HUES64 (cell line): Measurements from ENCODE around the gene DCLK1.

Experiments
- H3K27ac ChIP-seq: 2 replicates; pipeline ENCODE4 v1.7.0; 2013; ENCODE audit warnings: low read depth, low read length, inconsistent platforms
- H3K27me3 ChIP-seq: 2 replicates; pipeline ENCODE4 v1.6.1; 2013; ENCODE audit warnings: mild to moderate bottlenecking, low read length; ENCODE audit not compliant: insufficient read depth
- H3K36me3 ChIP-seq: 2 replicates; pipeline ENCODE4 v1.6.1; 2013; ENCODE audit warnings: mild to moderate bottlenecking, low read length; ENCODE audit not compliant: insufficient read depth
- H3K4me1 ChIP-seq: 2 replicates; pipeline ENCODE4 v1.6.1; 2013; ENCODE audit warnings: mild to moderate bottlenecking, low read length, moderate library complexity; ENCODE audit not compliant: insufficient read depth
- H3K4me3 ChIP-seq: 2 replicates; pipeline ENCODE4 v1.5.1; 2013; ENCODE audit warnings: mild to moderate bottlenecking, low read length, moderate library complexity
- H3K9ac ChIP-seq: 2 replicates; pipeline ENCODE4 v1.6.1; 2013; ENCODE audit warnings: mild to moderate bottlenecking, low read depth, low read length
- H3K9me3 ChIP-seq: 2 replicates; pipeline ENCODE4 v1.6.1; 2013; ENCODE audit warnings: low read depth, low read length; ENCODE audit not compliant: insufficient read depth
- WGBS: fragments of 150-250, 120-280 bp; methylation state at CpG from one replicate; pipeline ENCODE4 v1.1.7; 2013; ENCODE audit warnings: missing lambda C conversion rate; 5-methylcytosine and 5-hydroxymethylcytosine counted together

DCLK1 gene

GRCh38 chr13:35824395-35824794, 306.8 kb downstream of the DCLK1 start:
- WGBS, result 95% methylated on average over 12 of the region's 12 CpGs
- no peak overlapping the region for H3K9ac ChIP-seq
- H3K9me3 ChIP-seq, result no peaks in the 10 kb centered on the region
- H3K27ac ChIP-seq, result no peak overlapping the region
- peaks cover 9% of the 10 kb centered on the region; the same call in 1 of the 2 replicates for H3K4me1 ChIP-seq
- no peak overlapping the region for H3K4me3 ChIP-seq
- H3K27me3 ChIP-seq, result no peaks in the 10 kb centered on the region
- H3K36me3 ChIP-seq, result peaks cover 37% of the 10 kb centered on the region

DNA sequence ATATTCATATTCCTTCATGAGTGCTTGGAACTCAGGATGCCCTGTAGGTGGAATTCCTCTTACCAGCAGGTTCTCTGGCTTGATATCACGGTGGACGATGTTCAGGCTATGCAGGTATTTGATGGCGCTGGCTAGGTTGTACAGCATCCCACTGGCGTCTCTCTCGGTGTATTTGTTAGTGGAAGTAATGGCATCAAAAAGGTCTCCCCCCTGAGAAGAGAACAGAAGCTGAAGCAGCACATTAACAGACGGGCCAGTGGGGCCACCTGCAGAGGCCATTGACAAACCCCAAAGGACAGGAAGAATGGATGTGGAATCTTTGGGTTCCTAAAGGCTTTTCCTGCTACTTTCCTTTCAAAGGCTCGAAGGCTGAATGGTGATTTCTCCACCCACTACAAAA, 308.5 kb downstream of the DCLK1 start:
- H3K9me3 ChIP-seq, result no peaks in the 10 kb centered on the region
- 82% methylated on average over 7 of the region's 7 CpGs for WGBS
- H3K4me1 ChIP-seq, result peaks cover 9% of the 10 kb centered on the region; the same call in 1 of the 2 replicates
- no peak overlapping the region for H3K4me3 ChIP-seq
- no peak overlapping the region for H3K9ac ChIP-seq
- no peak overlapping the region for H3K27ac ChIP-seq
- H3K36me3 ChIP-seq, result peaks cover 33% of the 10 kb centered on the region
- H3K27me3 ChIP-seq, result no peaks in the 10 kb centered on the region

DNA sequence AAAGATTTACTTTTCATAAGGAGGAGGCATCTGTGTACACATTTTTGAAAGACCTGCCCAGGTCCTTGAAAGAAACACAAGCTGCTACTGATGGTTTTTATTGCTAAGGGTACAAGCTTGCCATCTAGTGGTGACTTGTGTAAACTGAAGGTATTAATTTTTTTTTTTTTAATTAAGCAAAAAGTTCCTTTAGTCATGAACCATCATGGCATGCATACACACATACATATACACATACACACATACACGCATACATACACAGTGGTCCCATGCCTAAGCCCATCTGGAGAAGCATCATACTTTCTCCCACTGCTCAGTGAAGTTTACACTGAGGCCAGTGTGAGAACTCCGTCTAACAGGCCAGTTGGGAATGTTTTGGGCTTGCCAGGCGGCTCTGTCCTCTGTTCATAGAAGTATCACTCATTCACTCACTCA, 312.5 kb downstream of the DCLK1 start:
- Histone ChIP-seq H3K36me3 (peaks cover 19% of the 10 kb centered on the region), H3K27ac (no peak overlapping the region), H3K4me1 (peaks cover 9% of the 10 kb centered on the region; the same call in 1 of the 2 replicates), H3K27me3 (no peaks in the 10 kb centered on the region), H3K9me3 (no peaks in the 10 kb centered on the region), H3K9ac (no peak overlapping the region), H3K4me3 (no peak overlapping the region)
- 78% methylated on average over 3 of the region's 3 CpGs for WGBS

GRCh38 chr13:35817642-35818607, 313.3 kb downstream of the DCLK1 start:
- WGBS, result 91% methylated on average over 5 of the region's 5 CpGs
- no peak overlapping the region for H3K27ac ChIP-seq
- H3K4me1 ChIP-seq, result 0 out of 2 replicates have a peak, but pooled peaks cover 2% of the 10 kb centered on the region
- H3K9me3 ChIP-seq, result no peaks in the 10 kb centered on the region
- no peak overlapping the region for H3K4me3 ChIP-seq
- no peaks in the 10 kb centered on the region for H3K27me3 ChIP-seq
- peaks cover 19% of the 10 kb centered on the region for H3K36me3 ChIP-seq
- no peak overlapping the region for H3K9ac ChIP-seq

GRCh38 chr13:35814605-35815011, 316.6 kb downstream of the DCLK1 start:
- 90% methylated on average over 1 of the region's 1 CpG for WGBS

DNA sequence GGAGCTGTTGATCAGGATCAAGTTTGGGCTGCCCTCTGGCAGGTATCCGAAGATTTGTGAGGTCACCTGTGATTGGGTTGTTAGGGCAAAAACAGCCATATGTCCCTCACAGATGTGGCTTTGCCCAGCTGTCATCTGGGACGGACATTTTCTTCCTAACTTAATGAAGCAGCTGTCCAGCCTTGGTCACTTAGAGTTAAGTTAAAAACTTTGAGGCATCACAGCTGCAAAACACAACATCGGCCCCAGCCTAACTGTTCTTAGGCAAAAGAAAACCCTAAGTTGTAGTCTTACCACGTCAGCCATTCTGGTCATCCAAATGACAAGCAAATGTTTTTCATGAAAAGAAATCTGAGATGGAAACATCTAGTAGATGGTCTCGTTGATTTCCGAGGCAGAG, 318.4 kb downstream of the DCLK1 start:
- H3K9ac ChIP-seq, result no peak overlapping the region
- no peaks in the 10 kb centered on the region for H3K4me1 ChIP-seq
- H3K9me3 ChIP-seq, result no peaks in the 10 kb centered on the region
- 91% methylated on average over 6 of the region's 6 CpGs for WGBS
- no peak overlapping the region for H3K27ac ChIP-seq
- H3K4me3 ChIP-seq, result no peak overlapping the region
- no peaks in the 10 kb centered on the region for H3K27me3 ChIP-seq
- peaks cover 6% of the 10 kb centered on the region; the same call in 1 of the 2 replicates for H3K36me3 ChIP-seq

More at GRCh38 chr13:35814605-35815011, 316.6 kb downstream of the DCLK1 start:
- H3K4me1 ChIP-seq, result no peaks in the 10 kb centered on the region
- no peaks in the 10 kb centered on the region for H3K27me3 ChIP-seq
- no peak overlapping the region for H3K4me3 ChIP-seq
- H3K9me3 ChIP-seq, result no peaks in the 10 kb centered on the region
- H3K27ac ChIP-seq, result no peak overlapping the region
- H3K36me3 ChIP-seq, result no peaks in the 10 kb centered on the region; the same call in 1 of the 2 replicates
- no peak overlapping the region for H3K9ac ChIP-seq

DNA sequence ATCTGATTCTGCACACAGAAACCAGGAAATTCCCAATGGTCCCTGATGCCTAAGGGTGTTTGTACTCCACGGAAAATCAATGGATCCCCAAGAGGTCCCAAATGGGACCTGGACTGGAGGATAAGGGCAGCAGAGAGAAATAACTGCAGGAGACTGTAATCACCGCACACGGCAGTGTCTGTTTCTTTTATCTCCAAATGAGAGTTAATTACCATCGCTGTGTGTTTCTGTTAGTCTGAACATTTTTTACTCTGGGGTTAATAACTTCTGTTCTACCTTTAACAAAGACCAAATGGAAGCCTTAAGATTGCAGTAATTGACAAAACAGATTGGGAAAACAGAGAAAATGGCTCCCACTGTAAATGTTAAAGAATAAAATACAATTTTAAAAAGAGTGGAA, 320.9 kb downstream of the DCLK1 start:
- H3K9ac ChIP-seq, result no peak overlapping the region
- no peaks in the 10 kb centered on the region for H3K4me1 ChIP-seq
- no peaks in the 10 kb centered on the region for H3K27me3 ChIP-seq
- no peak overlapping the region for H3K4me3 ChIP-seq
- no peak overlapping the region for H3K27ac ChIP-seq
- 94% methylated on average over 4 of the region's 4 CpGs for WGBS
- no peaks in the 10 kb centered on the region for H3K9me3 ChIP-seq
- peaks cover 8% of the 10 kb centered on the region; the same call in 1 of the 2 replicates for H3K36me3 ChIP-seq

GRCh38 chr13:35808846-35809245, 322.3 kb downstream of the DCLK1 start:
- WGBS, result 85% methylated on average over 5 of the region's 6 CpGs
- no peak overlapping the region for H3K4me3 ChIP-seq
- H3K27ac ChIP-seq, result no peak overlapping the region
- H3K27me3 ChIP-seq, result no peaks in the 10 kb centered on the region
- no peaks in the 10 kb centered on the region for H3K4me1 ChIP-seq
- no peak overlapping the region for H3K9ac ChIP-seq
- peaks cover 14% of the 10 kb centered on the region; the same call in 1 of the 2 replicates for H3K36me3 ChIP-seq
- H3K9me3 ChIP-seq, result no peaks in the 10 kb centered on the region

DNA sequence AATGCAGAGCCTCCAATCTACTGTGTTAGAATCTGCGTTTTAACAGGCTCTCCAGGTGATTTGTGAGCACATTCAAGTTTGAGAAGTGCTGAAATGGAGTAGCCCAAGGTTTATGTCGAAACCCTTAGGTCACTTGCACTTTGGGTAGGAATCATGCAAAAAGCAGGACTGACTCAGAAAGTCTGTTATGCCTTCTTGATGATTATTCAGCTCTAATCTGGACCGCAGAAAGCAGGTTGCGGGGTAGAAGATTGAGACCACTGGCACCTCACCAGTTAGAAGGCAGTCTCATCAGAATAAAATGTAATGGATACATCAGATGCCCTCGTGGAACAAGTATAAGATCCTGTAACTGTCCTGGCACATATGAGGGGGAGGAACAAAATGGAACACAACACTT, 326.3 kb downstream of the DCLK1 start:
- WGBS, result 95% methylated on average over 5 of the region's 5 CpGs

DNA sequence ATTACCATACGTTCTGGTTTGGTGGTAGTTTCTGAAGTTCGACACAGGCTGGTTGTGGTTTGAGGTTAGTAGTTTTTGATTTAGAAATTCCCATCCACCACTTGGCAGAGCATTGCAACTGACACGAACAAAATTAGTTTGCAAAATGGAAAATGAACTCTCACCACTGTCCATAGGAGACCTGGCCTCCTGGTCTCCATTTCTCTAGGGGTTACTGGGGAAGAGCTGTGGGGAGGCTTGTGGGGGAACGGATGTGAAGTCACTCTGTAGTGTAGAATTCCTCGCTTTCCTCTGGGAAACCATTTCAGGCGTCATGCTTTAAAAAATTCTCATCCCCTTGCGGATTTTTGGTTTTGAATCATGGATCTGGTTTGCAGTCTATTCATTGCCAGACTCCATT, 333.2 kb downstream of the DCLK1 start:
- WGBS, result 91% methylated on average over 7 of the region's 7 CpGs
- no peaks in the 10 kb centered on the region for H3K27me3 ChIP-seq
- no peaks in the 10 kb centered on the region for H3K9me3 ChIP-seq
- no peaks in the 10 kb centered on the region; the same call in 1 of the 2 replicates for H3K4me1 ChIP-seq
- no peak overlapping the region for H3K9ac ChIP-seq
- no peak overlapping the region for H3K27ac ChIP-seq
- no peak overlapping the region for H3K4me3 ChIP-seq
- peaks cover 12% of the 10 kb centered on the region; the same call in 1 of the 2 replicates for H3K36me3 ChIP-seq

More for the DNA sequence above, 326.3 kb downstream of the DCLK1 start:
- no peaks in the 10 kb centered on the region for H3K9me3 ChIP-seq
- H3K27ac ChIP-seq, result no peak overlapping the region
- H3K9ac ChIP-seq, result no peak overlapping the region
- no peaks in the 10 kb centered on the region for H3K4me1 ChIP-seq
- peaks cover 28% of the 10 kb centered on the region; the same call in 1 of the 2 replicates for H3K36me3 ChIP-seq
- no peak overlapping the region for H3K4me3 ChIP-seq
- no peaks in the 10 kb centered on the region for H3K27me3 ChIP-seq

DNA sequence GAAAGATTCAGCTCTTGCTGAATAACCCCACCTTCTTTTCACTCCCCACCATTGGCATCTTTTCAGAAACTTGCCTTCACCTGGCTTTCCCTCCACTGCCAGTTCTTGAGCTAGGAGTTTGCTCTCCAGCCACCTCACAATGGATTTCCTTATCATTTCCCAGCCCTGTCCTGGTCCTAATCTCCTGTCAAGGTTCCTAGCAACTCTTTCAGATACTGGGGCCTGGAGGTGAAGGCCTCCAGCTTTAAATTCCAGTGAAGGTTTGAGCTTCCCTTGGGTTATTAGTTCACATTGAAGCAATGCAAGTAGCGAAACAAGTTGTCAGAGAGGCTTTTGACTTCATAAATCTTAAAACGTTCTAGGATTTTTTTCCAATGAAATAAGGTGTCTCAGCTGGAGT, 333.9 kb downstream of the DCLK1 start:
- Histone ChIP-seq H3K4me3 (no peak overlapping the region), H3K9ac (no peak overlapping the region), H3K36me3 (peaks cover 16% of the 10 kb centered on the region; the same call in 1 of the 2 replicates), H3K4me1 (no peaks in the 10 kb centered on the region; the same call in 1 of the 2 replicates), H3K27me3 (no peaks in the 10 kb centered on the region), H3K9me3 (no peaks in the 10 kb centered on the region), H3K27ac (no peak overlapping the region)
- WGBS, result 90% methylated on average over 2 of the region's 2 CpGs
